Peyer's patch (tissue), 4 donors: ENCODE results near the gene YAP1.

ENCODE experiments used
- POLR2A ChIP-seq, 2 donors: fragments of 450-650 bp; IDR thresholded peaks; one replicate each; pipeline ENCODE4 v1.5.1; 2017; ENCODE audit warnings: antibody characterized with exemption in 2 of 2, mild to moderate bottlenecking in 2 of 2, moderate library complexity in 2 of 2
- TF ChIP-seq, protein P1 (sequence below), 6 experiments: fragments of 450-650 bp in 4 of 6; fragments of 200-600 bp in 2 of 6; sonication (generic) in 1 of 6; IDR thresholded peaks; one replicate each; pipeline ENCODE4 v1.5.1; 2017 to 2019; ENCODE audit warnings: antibody characterized with exemption in 6 of 6, mild to moderate bottlenecking in 3 of 6, moderate library complexity in 1 of 6

DNA sequence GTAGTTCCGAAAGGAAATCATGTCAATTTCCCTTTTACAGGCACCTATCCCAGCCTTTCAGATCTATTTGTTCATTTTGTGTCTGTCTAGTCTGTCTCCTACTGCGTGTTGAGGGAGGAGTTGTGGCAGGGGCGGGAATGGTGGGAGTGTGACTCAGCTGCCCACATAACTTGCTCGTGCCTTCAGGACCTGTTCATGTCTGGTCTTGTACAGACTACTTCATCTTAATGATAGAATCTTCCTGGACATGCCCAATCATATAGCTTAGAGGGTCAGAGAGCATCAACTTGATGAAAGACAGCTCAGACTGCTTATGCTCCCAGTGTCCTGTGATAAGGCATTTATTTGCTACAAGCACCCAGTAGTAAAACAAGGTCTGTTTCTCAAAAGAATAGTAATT is 146.0 kb downstream of the YAP1 start:
- TF ChIP-seq, protein P1, sequence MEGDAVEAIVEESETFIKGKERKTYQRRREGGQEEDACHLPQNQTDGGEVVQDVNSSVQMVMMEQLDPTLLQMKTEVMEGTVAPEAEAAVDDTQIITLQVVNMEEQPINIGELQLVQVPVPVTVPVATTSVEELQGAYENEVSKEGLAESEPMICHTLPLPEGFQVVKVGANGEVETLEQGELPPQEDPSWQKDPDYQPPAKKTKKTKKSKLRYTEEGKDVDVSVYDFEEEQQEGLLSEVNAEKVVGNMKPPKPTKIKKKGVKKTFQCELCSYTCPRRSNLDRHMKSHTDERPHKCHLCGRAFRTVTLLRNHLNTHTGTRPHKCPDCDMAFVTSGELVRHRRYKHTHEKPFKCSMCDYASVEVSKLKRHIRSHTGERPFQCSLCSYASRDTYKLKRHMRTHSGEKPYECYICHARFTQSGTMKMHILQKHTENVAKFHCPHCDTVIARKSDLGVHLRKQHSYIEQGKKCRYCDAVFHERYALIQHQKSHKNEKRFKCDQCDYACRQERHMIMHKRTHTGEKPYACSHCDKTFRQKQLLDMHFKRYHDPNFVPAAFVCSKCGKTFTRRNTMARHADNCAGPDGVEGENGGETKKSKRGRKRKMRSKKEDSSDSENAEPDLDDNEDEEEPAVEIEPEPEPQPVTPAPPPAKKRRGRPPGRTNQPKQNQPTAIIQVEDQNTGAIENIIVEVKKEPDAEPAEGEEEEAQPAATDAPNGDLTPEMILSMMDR (IDR thresholded peaks at IDR 0.05), result no peak
- TF ChIP-seq POLR2A (IDR thresholded peaks at IDR 0.05), result no peak
